GM18511 (cell line): ENCODE data around the gene S100A13.

Experiments used
- ATAC-seq: cut with Tn5 transposase; IDR thresholded peaks from one replicate; pipeline ENCODE4 v1.9.1; 2021; ENCODE audit warnings: mild to moderate bottlenecking, moderate library complexity; ENCODE audit not compliant: unreplicated experiment

S100A13 gene

GRCh38 chr1:153628638-153629342 is 1.5 kb upstream of the S100A13 start:
- no peak for ATAC-seq

- no peak for ATAC-seq
Measured at GRCh38 chr1:153627715-153628626, 666 bp upstream of the S100A13 start, which contains the start of gene S100A1. S100A1 (plus strand) TSS chr1:153628434; CDS start chr1:153630522, 2,088 bp downstream.

GRCh38 chr1:153626477-153626903 is 815 bp downstream of the S100A13 start:
- no peak for ATAC-seq

- no peak for ATAC-seq
Measured at GRCh38 chr1:153624965-153625611, 2.2 kb downstream of the S100A13 start.

GRCh38 chr1:153623101-153623500 is 4.2 kb downstream of the S100A13 start:
- ATAC-seq, result no peak

- ATAC-seq, result no peak
Measured at GRCh38 chr1:153619171-153619570, 8.1 kb downstream of the S100A13 start.

GRCh38 chr1:153617663-153618062 is 9.6 kb downstream of the S100A13 start:
- peak; percentile 69 for ATAC-seq

- ATAC-seq, result no peak
Measured at GRCh38 chr1:153616917-153617311, 10.4 kb downstream of the S100A13 start.

GRCh38 chr1:153616144-153616916 is 11.0 kb downstream of the S100A13 start, which contains the start of gene S100A14:
S100A14 (minus strand) TSS chr1:153616325; CDS start chr1:153615858, 467 bp downstream.
- no peak for ATAC-seq

- no peak for ATAC-seq
Measured at GRCh38 chr1:153615406-153615805, 11.9 kb downstream of the S100A13 start.

- ATAC-seq, result no peak
Measured at GRCh38 chr1:153614906-153615305, 12.4 kb downstream of the S100A13 start.

GRCh38 chr1:153614189-153614900 is 13.0 kb downstream of the S100A13 start:
- no peak for ATAC-seq

GRCh38 chr1:153613406-153613805 is 13.9 kb downstream of the S100A13 start:
- no peak for ATAC-seq

GRCh38 chr1:153612755-153613331 is 14.5 kb downstream of the S100A13 start, which contains the start of gene S100A16:
S100A16 (minus strand) TSS chr1:153613137; CDS start chr1:153608151, 4,986 bp downstream.
- no peak for ATAC-seq

GRCh38 chr1:153612111-153612754 is 15.1 kb downstream of the S100A13 start:
- ATAC-seq, result no peak

- no peak for ATAC-seq
Measured at GRCh38 chr1:153611356-153611755, 15.9 kb downstream of the S100A13 start.

- ATAC-seq, result no peak
Measured at GRCh38 chr1:153610811-153611301, 16.4 kb downstream of the S100A13 start.

- ATAC-seq, result no peak
Measured at GRCh38 chr1:153610334-153610733, 17.0 kb downstream of the S100A13 start.

- no peak for ATAC-seq
Measured at GRCh38 chr1:153609585-153609907, 17.8 kb downstream of the S100A13 start.
